Panc1 (cell line): ENCODE results near the gene B4GALT2. TPM values are rescaled to one million over a fixed set of nuclear protein-coding genes. Genes with fewer than 3 reads are reported as not detected.

Experiments
- ATAC-seq: fragments of 200-7000 bp; cut with Tn5 transposase; 2 replicates; pipeline ENCODE4 v1.9.1; 2020; ENCODE audit warnings: mild to moderate bottlenecking, moderate library complexity
- BruUV-seq: library from RNA; stranded (reverse); fragments of 400-500 nt; replicated peaks from 2 replicates; lab custom pipeline; 2021; lab: Mats Ljungman, UMichigan
- CTCF ChIA-PET: fragments of 300-600 bp; sonication (Branson Sonifier 250); formaldehyde crosslinking; loops from one replicate; lab custom pipeline; 2022; ENCODE audit warnings: antibody characterized with exemption; lab: Charles Lee
- POLR2A ChIA-PET: fragments of 300-600 bp; sonication (Branson Sonifier 250); formaldehyde crosslinking; loops from one replicate; lab custom pipeline; 2022; ENCODE audit warnings: antibody characterized with exemption; lab: Charles Lee
- DNase-seq: peaks from one replicate; pipeline ENCODE4 v3.0.0-alpha.2; 2010; ENCODE audit warnings: low read depth, low spot score
- H3K27ac ChIP-seq: 2 replicates; pipeline ENCODE4 v1.5.1; 2011; ENCODE audit warnings: mild to moderate bottlenecking, low read length, inconsistent platforms
- H3K27me3 ChIP-seq: fragments of 200-500 bp; sonication (Bioruptor generic); 2 replicates; pipeline ENCODE4 v1.6.0; 2014; ENCODE audit warnings: low read length, inconsistent platforms; ENCODE audit not compliant: control insufficient read depth, insufficient read depth
- H3K36me3 ChIP-seq: fragments of 200-500 bp; sonication (Bioruptor generic); 2 replicates; pipeline ENCODE4 v1.5.1; 2014; ENCODE audit warnings: inconsistent platforms, mild to moderate bottlenecking, low read length, moderate library complexity; ENCODE audit not compliant: control insufficient read depth, insufficient read depth
- H3K4me1 ChIP-seq: 2 replicates; pipeline ENCODE4 v1.5.1; 2011; ENCODE audit warnings: inconsistent platforms, mild to moderate bottlenecking, low read length, moderate library complexity; ENCODE audit not compliant: control insufficient read depth, insufficient read depth
- H3K4me3 ChIP-seq, 2 experiments: 2 replicates each; pipeline ENCODE4 v1.5.1; 2011 to 2012; ENCODE audit warnings: low read depth in 2 of 2, low read length in 2 of 2, mild to moderate bottlenecking in 2 of 2, inconsistent platforms in 1 of 2, moderate library complexity in 1 of 2
- H3K9me3 ChIP-seq: fragments of 200-500 bp; sonication (Bioruptor generic); 2 replicates; pipeline ENCODE4 v1.5.1; 2014; ENCODE audit warnings: low read depth, mild to moderate bottlenecking, inconsistent platforms, low read length, moderate library complexity; ENCODE audit not compliant: control insufficient read depth, insufficient read depth
- CTCF ChIP-seq: fragments of 450-650 bp; IDR thresholded peaks from 2 replicates; pipeline ENCODE4 v1.5.1; 2017; ENCODE audit warnings: mild to moderate bottlenecking
- POLR2AphosphoS5 ChIP-seq: IDR thresholded peaks from 2 replicates; pipeline ENCODE4 v1.6.1; 2012; ENCODE audit warnings: mild to moderate bottlenecking, low read depth, low read length, moderate library complexity
- REST ChIP-seq, 2 experiments: IDR thresholded peaks; 2 replicates each; pipeline ENCODE4 v1.6.1; 2011 to 2012; ENCODE audit warnings: low read depth in 2 of 2, control low read depth in 1 of 2, low read length in 1 of 2, mild to moderate bottlenecking in 1 of 2, moderate library complexity in 1 of 2; ENCODE audit not compliant: insufficient read depth in 1 of 2
- SIN3A ChIP-seq: IDR thresholded peaks from 2 replicates; pipeline ENCODE4 v1.6.1; 2012; ENCODE audit warnings: low read depth, mild to moderate bottlenecking, low read length, moderate library complexity, borderline replicate concordance; ENCODE audit not compliant: insufficient read depth
- TCF7L2 ChIP-seq: IDR thresholded peaks from 2 replicates; pipeline ENCODE4 v1.6.1; 2011; ENCODE audit warnings: mild to moderate bottlenecking, low read depth, low read length, inconsistent platforms
- in situ Hi-C: cut with HindIII; loops from 2 replicates; pipeline ENCODE4 v1.10.0; 2016; ENCODE audit warnings: low sequenced_read_pairs, low pct_unique_long_range_greater_than_20kb
- intact Hi-C: fragments of 100-400 bp; cut with micrococcal nuclease; formaldehyde crosslinking; loops from one replicate; pipeline ENCODE4 v1.10.0; 2022; ENCODE audit not compliant: unreplicated experiment
- total RNA-seq: library from RNA; stranded (reverse); gene quantifications from one replicate; pipeline ENCODE4 v1.2.1, GENCODE V29; 2021; ENCODE audit not compliant: unreplicated experiment

The B4GALT2 gene
- total RNA-seq, 1 experiment from 2014 or later: 90.1 TPM

GRCh38 chr1:44020464-44020863, 41.5 kb downstream of the B4GALT2 start:
- no peak for ATAC-seq
- Histone ChIP-seq H3K4me1 (peaks cover 9% of the 10 kb centered on the region), H3K36me3 (no peaks in the 10 kb centered on the region), H3K9me3 (no peaks in the 10 kb centered on the region), H3K27ac (no peak overlapping the region), H3K27me3 (no peaks in the 10 kb centered on the region), H3K4me3 (no peak overlapping the region)
- in situ Hi-C loops: no loop called here
- TF ChIP-seq CTCF (no peak), REST (IDR thresholded peaks at IDR 0.05; ENCODE audit: insufficient read depth in 1 of 2, low read depth in 2 of 2, low read length in 1 of 2) (no peak), SIN3A (no peak), TCF7L2 (no peak), POLR2AphosphoS5 (no peak)
- BruUV-seq: no TSS peak
- ChIA-PET CTCF (no interaction called here), POLR2A (no interaction called here)
- intact Hi-C loops: no loop called here
- no peak for DNase-seq

- no peak for ATAC-seq
- in situ Hi-C loops (no loop called here), intact Hi-C loops (no loop called here)
- Histone ChIP-seq H3K9me3 (no peaks in the 10 kb centered on the region), H3K4me1 (peaks cover 9% of the 10 kb centered on the region), H3K27ac (no peak overlapping the region), H3K36me3 (no peaks in the 10 kb centered on the region), H3K27me3 (no peaks in the 10 kb centered on the region), H3K4me3 (no peak overlapping the region)
- CTCF ChIA-PET: no interaction called here
- no peak for TF ChIP-seq SIN3A
- TF ChIP-seq POLR2AphosphoS5: no peak
- no peak for TF ChIP-seq TCF7L2
- no peak for TF ChIP-seq REST (IDR thresholded peaks at IDR 0.05; ENCODE audit: insufficient read depth in 1 of 2, low read depth in 2 of 2, low read length in 1 of 2)
- no peak for TF ChIP-seq CTCF
- BruUV-seq: no TSS peak
- DNase-seq: no peak
- POLR2A ChIA-PET: interaction anchor here (0.6 kb wide), 1 partner anchor 28 kb away, joined by 5 read pairs; no protein-coding TSS in a partner anchor
These were observed 42.1 kb downstream of the B4GALT2 start for GRCh38 chr1:44021156-44021555.
